Mesenchymal stem cell (in vitro differentiated cells and primary cell): Measurements from ENCODE around the gene TLE3.

Source experiments
- DNase-seq: peaks from one replicate; pipeline ENCODE4 v3.0.0-alpha.2; 2013
- H2AFZ ChIP-seq: one replicate; pipeline ENCODE4 v1.6.1; 2013; ENCODE audit warnings: low read depth, mild to moderate bottlenecking, control low read depth, inconsistent platforms, low read length, moderate library complexity
- H2AK5ac ChIP-seq: 2 replicates; pipeline ENCODE4 v1.6.1; 2013; ENCODE audit warnings: low read length, moderate library complexity, mild to moderate bottlenecking, inconsistent platforms; ENCODE audit not compliant: severe bottlenecking
- H2BK120ac ChIP-seq: one replicate; pipeline ENCODE4 v1.6.1; 2013; ENCODE audit warnings: low read depth, mild to moderate bottlenecking, inconsistent platforms, low read length, moderate library complexity
- H2BK12ac ChIP-seq, 2 experiments: one replicate each; pipeline ENCODE4 v1.6.1; 2013; ENCODE audit warnings: inconsistent platforms in 2 of 2, low read length in 2 of 2, mild to moderate bottlenecking in 2 of 2, moderate library complexity in 2 of 2, control low read depth in 1 of 2
- H2BK15ac ChIP-seq: one replicate; pipeline ENCODE4 v1.6.1; 2013; ENCODE audit warnings: mild to moderate bottlenecking, low read depth, inconsistent platforms; ENCODE audit not compliant: poor library complexity, severe bottlenecking
- H2BK5ac ChIP-seq: 2 replicates; pipeline ENCODE4 v1.6.1; 2013; ENCODE audit warnings: low read depth, mild to moderate bottlenecking, low read length, control low read depth, inconsistent platforms; ENCODE audit not compliant: poor library complexity, severe bottlenecking
- H3K14ac ChIP-seq, 2 experiments: one replicate each; pipeline ENCODE4 v1.6.1; 2013; ENCODE audit warnings: inconsistent platforms in 2 of 2, low read length in 2 of 2, control low read depth in 1 of 2, mild to moderate bottlenecking in 1 of 2, moderate library complexity in 1 of 2
- H3K18ac ChIP-seq, 2 experiments: one replicate each; pipeline ENCODE4 v1.6.1; 2013; ENCODE audit warnings: inconsistent platforms in 2 of 2, low read length in 2 of 2, control low read depth in 1 of 2, low read depth in 1 of 2, mild to moderate bottlenecking in 1 of 2
- H3K23ac ChIP-seq, 2 experiments: one replicate each; pipeline ENCODE4 v1.6.1; 2013; ENCODE audit warnings: inconsistent platforms in 2 of 2, low read length in 2 of 2, mild to moderate bottlenecking in 2 of 2, moderate library complexity in 2 of 2, control low read depth in 1 of 2
- H3K27ac ChIP-seq: 2 replicates; pipeline ENCODE4 v1.5.1; 2013; ENCODE audit warnings: mild to moderate bottlenecking, moderate library complexity, low read length, control low read depth, inconsistent platforms; ENCODE audit not compliant: poor library complexity, severe bottlenecking
- H3K27me3 ChIP-seq, 2 experiments: 2 replicates each; pipeline versions ENCODE4 v1.6.1 to v1.7.0; 2013; ENCODE audit warnings: low read length in 2 of 2, mild to moderate bottlenecking in 2 of 2, moderate library complexity in 2 of 2, control low read depth in 1 of 2, inconsistent platforms in 1 of 2; ENCODE audit not compliant: control insufficient read depth in 1 of 2, insufficient read depth in 1 of 2
- H3K36me3 ChIP-seq, 2 experiments: 2 replicates each; pipeline versions ENCODE4 v1.6.1 to v1.7.0; 2013; ENCODE audit warnings: low read length in 2 of 2, control low read depth in 1 of 2, inconsistent platforms in 1 of 2, low read depth in 1 of 2, mild to moderate bottlenecking in 1 of 2; ENCODE audit not compliant: insufficient read depth in 2 of 2, control insufficient read depth in 1 of 2
- H3K4ac ChIP-seq, 2 experiments: one replicate each; pipeline ENCODE4 v1.6.1; 2013; ENCODE audit warnings: inconsistent platforms in 2 of 2, low read length in 2 of 2, mild to moderate bottlenecking in 2 of 2, moderate library complexity in 2 of 2, control low read depth in 1 of 2, low read depth in 1 of 2
- H3K4me1 ChIP-seq: 2 replicates; pipeline ENCODE4 v1.6.1; 2013; ENCODE audit warnings: low read depth, low read length, control low read depth; ENCODE audit not compliant: control insufficient read depth, insufficient read depth
- H3K4me2 ChIP-seq: 2 replicates; pipeline ENCODE4 v1.6.1; 2013; ENCODE audit warnings: low read length, mild to moderate bottlenecking, inconsistent platforms; ENCODE audit not compliant: poor library complexity, severe bottlenecking
- H3K4me3 ChIP-seq, 2 experiments: 2 replicates each; pipeline versions ENCODE4 v1.5.1 to v1.7.0; 2013; ENCODE audit warnings: low read length in 2 of 2, mild to moderate bottlenecking in 2 of 2, control low read depth in 1 of 2, low read depth in 1 of 2; ENCODE audit not compliant: insufficient read depth in 1 of 2
- H3K79me1 ChIP-seq: replicated peaks from 2 replicates; pipeline ENCODE4 v1.6.1; 2013; ENCODE audit warnings: mild to moderate bottlenecking, control low read depth, low read length, inconsistent platforms; ENCODE audit not compliant: poor library complexity, severe bottlenecking
- H3K9ac ChIP-seq: 2 replicates; pipeline ENCODE4 v1.7.0; 2013; ENCODE audit warnings: mild to moderate bottlenecking, low read length, moderate library complexity
- H3K9me3 ChIP-seq: 2 replicates; pipeline ENCODE4 v1.7.0; 2013; ENCODE audit warnings: mild to moderate bottlenecking, low read length; ENCODE audit not compliant: control insufficient read depth
- H4K8ac ChIP-seq: one replicate; pipeline ENCODE4 v1.6.1; 2013; ENCODE audit warnings: inconsistent platforms, mild to moderate bottlenecking, low read length, moderate library complexity
- H4K91ac ChIP-seq: one replicate; pipeline ENCODE4 v1.6.1; 2013; ENCODE audit warnings: mild to moderate bottlenecking, low read length, inconsistent platforms
- WGBS: methylation state at CpG from one replicate; pipeline ENCODE4 v1.1.7; 2013; ENCODE audit warnings: mixed read lengths; 5-methylcytosine and 5-hydroxymethylcytosine counted together

TLE3 gene

DNA sequence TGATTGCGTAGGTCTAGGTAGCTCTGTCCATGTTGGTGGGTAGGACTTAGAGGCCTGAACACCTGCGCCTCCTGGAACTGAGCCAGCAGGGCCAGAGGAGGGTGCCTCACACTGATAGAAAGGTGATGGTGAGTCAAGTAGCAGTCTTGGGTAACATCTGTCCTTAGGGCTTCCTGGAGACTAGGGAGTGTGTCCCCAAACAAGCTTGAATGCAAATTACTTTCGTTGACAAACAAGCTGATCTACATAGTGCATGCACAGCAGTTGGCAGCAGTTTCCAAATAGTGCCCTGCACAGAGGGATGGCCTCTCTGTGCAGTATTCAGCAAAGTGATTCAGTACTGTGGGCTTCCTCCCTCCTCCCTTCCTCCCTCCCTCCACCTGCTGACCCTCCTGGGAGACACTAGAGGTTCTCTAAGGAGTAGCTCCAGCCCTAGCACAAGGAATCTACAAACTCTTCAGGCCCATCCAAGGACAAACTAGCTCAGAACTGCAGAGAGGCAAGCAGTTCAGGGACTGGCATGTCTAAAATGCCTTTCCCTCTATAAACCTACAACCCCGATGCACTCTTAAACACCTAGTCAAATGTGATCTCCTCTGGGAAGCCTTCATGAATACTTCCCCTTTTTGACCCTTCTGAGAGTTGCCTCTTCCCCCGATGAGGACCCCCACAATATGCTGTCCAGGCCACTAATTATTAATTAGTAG is 61.0 kb downstream of the TLE3 start:
- Histone ChIP-seq H2BK5ac (no peak overlapping the region), H3K79me1 (no peaks in the 10 kb centered on the region), H2BK120ac (no peak overlapping the region), H3K4me3 (no peak overlapping the region), H4K91ac (no peak overlapping the region), H3K23ac (no peak overlapping the region), H3K27me3 (peaks cover 32 to 41% of the 10 kb centered on the region in 2 experiments), H4K8ac (no peak overlapping the region), H3K18ac (no peak overlapping the region), H3K9ac (no peak overlapping the region), H2BK12ac (no peak overlapping the region), H3K4me2 (no peak overlapping the region), H3K14ac (no peak overlapping the region), H2AFZ (no peak overlapping the region), H3K4ac (no peak overlapping the region), H3K36me3 (no peaks in the 10 kb centered on the region), H2BK15ac (no peak overlapping the region), H2AK5ac (no peak overlapping the region), H3K9me3 (no peaks in the 10 kb centered on the region), H3K4me1 (no peaks in the 10 kb centered on the region), H3K27ac (no peak overlapping the region)
- WGBS, result 82% methylated on average over 4 of the region's 5 CpGs
- no peak for DNase-seq

DNA sequence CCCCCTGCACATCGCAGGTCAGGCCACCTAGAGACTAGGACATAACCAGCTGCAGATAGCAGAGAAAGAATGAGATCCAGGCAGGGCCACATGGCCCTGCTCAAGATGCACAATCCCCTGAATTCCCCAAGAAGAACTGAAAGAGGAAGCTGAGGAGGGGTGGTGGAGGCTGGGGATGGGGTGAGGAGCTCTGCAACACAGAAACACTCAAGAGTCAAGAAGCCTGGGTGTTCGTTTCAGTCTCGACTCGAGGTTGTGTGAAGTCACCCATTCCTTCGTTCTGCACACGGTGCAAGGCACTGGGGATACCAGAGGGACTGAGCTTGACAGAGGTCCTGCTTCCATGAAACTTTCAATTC is 62.0 kb downstream of the TLE3 start:
- no peak overlapping the region for H3K27ac ChIP-seq
- no peak overlapping the region for H2BK12ac ChIP-seq
- no peak overlapping the region for H3K18ac ChIP-seq
- no peak for DNase-seq
- H2BK5ac ChIP-seq, result no peak overlapping the region
- H3K4me3 ChIP-seq, result no peak overlapping the region
- H2BK120ac ChIP-seq, result no peak overlapping the region
- H3K14ac ChIP-seq, result no peak overlapping the region
- H3K4ac ChIP-seq, result no peak overlapping the region
- H3K23ac ChIP-seq, result no peak overlapping the region
- H2BK15ac ChIP-seq, result no peak overlapping the region
- H3K4me2 ChIP-seq, result no peak overlapping the region
- H3K4me1 ChIP-seq, result no peaks in the 10 kb centered on the region
- no peak overlapping the region for H2AFZ ChIP-seq
- WGBS, result 90% methylated on average over 5 of the region's 6 CpGs
- no peak overlapping the region for H2AK5ac ChIP-seq
- H4K91ac ChIP-seq, result no peak overlapping the region
- H3K27me3 ChIP-seq, result peaks cover 39 to 50% of the 10 kb centered on the region in 2 experiments
- no peaks in the 10 kb centered on the region for H3K9me3 ChIP-seq
- no peaks in the 10 kb centered on the region for H3K36me3 ChIP-seq
- H4K8ac ChIP-seq, result no peak overlapping the region
- no peak overlapping the region for H3K9ac ChIP-seq
- no peaks in the 10 kb centered on the region for H3K79me1 ChIP-seq

DNA sequence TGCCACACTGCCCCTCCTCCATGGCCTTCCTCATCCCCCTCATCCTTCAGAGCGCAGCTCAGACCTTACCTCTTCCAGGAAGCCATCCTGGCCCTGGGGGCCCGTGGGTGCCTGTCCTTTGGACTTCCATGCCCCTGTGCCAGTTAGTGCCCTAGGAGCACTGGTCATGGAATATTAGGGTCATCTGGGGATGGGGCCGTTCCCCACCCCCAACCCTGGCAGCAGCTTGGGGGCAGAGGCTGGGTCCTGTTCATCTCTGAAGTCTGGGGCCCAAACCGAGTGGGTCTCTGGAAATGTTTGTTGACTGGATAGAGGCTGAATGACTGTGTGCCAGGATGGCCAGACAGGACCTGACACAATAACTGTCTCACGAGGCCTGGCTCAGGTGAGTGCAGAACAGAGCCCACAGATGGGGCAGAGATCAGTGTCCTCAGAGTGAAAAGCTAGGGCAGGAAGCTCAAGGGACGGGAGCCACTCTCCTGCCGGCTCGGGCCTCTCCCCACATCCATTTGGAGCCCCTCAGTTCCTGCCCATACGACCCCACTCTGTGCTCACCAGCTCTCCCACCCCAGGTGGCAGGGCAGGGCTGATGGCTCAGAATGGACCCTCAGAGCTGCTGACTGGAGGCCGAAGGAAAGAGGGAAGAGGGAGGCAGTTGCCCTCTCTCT is 62.5 kb downstream of the TLE3 start:
- Histone ChIP-seq H2AK5ac (no peak overlapping the region), H2BK5ac (no peak overlapping the region), H3K4ac (no peak overlapping the region), H3K4me3 (no peak overlapping the region), H2BK120ac (no peak overlapping the region), H2AFZ (no peak overlapping the region), H3K27ac (no peak overlapping the region), H4K91ac (no peak overlapping the region), H2BK12ac (no peak overlapping the region), H3K18ac (no peak overlapping the region), H3K9ac (no peak overlapping the region), H3K9me3 (no peaks in the 10 kb centered on the region), H3K27me3 (peaks cover 39 to 51% of the 10 kb centered on the region in 2 experiments), H3K23ac (no peak overlapping the region), H3K14ac (no peak overlapping the region), H3K4me1 (no peaks in the 10 kb centered on the region), H2BK15ac (no peak overlapping the region), H3K36me3 (no peaks in the 10 kb centered on the region), H3K79me1 (no peaks in the 10 kb centered on the region), H3K4me2 (no peak overlapping the region), H4K8ac (no peak overlapping the region)
- 83% methylated on average over 10 of the region's 10 CpGs for WGBS
- DNase-seq, result no peak

DNA sequence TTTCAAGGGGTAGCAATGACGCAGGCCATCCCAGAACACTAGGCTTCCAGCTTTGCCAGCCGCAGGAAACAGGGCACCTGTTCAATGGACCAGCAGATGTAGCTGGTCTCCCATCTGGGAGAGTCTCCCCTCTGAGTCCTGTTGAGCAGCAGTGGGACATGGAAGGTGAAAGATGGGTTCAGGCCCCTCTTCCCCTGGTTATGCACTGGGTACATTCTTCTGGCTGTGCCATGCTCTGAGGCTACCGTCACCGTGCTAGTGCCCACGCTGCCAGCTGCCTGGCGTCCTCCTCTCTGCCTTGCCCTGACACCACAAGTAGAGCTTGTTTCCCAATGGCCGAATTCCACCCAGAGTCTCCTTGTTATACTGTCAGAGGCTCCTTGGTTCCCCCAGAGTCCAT is 63.1 kb downstream of the TLE3 start:
- H3K9ac ChIP-seq, result no peak overlapping the region
- no peak overlapping the region for H2AK5ac ChIP-seq
- H3K9me3 ChIP-seq, result no peaks in the 10 kb centered on the region
- no peak overlapping the region for H3K14ac ChIP-seq
- no peaks in the 10 kb centered on the region for H3K4me1 ChIP-seq
- no peak overlapping the region for H3K27ac ChIP-seq
- H3K4me3 ChIP-seq, result no peak overlapping the region
- H2BK12ac ChIP-seq, result no peak overlapping the region
- H3K4ac ChIP-seq, result no peak overlapping the region
- H2BK120ac ChIP-seq, result no peak overlapping the region
- H3K27me3 ChIP-seq, result peaks cover 39 to 56% of the 10 kb centered on the region in 2 experiments
- H2BK5ac ChIP-seq, result no peak overlapping the region
- no peak overlapping the region for H2AFZ ChIP-seq
- no peaks in the 10 kb centered on the region for H3K79me1 ChIP-seq
- H3K23ac ChIP-seq, result no peak overlapping the region
- no peak for DNase-seq
- H3K4me2 ChIP-seq, result no peak overlapping the region
- H4K8ac ChIP-seq, result no peak overlapping the region
- no peaks in the 10 kb centered on the region for H3K36me3 ChIP-seq
- no peak overlapping the region for H2BK15ac ChIP-seq
- 90% methylated on average over 7 of the region's 7 CpGs for WGBS
- H3K18ac ChIP-seq, result no peak overlapping the region
- no peak overlapping the region for H4K91ac ChIP-seq
